Stimulated activated CD8-positive, alpha-beta memory T cell treated with anti-CD3 and anti-CD28 coated beads, Interleukin-15, amount 100 ng/mL, for 4 hours (primary cell): Measurements from ENCODE around the gene C5orf22.
"Not testable (repeated sequence)": the region's sequence is repeated elsewhere in the genome, so short reads cannot be mapped to it uniquely, and the experiment has no call there.

ENCODE experiments used
- DNase-seq, 2 donors: peaks; one replicate each; pipeline ENCODE4 v3.0.0-alpha.2; 2020; ENCODE audit warnings: low read depth in 2 of 2

Gene C5orf22

GRCh38 chr5:31531888-31532547, at the start of gene C5orf22, which contains the start of gene DROSHA:
TSS of gene C5orf22 (plus strand) at chr5:31532301. CDS start at chr5:31532393, 92 bp downstream.
TSS of gene DROSHA (minus strand) at chr5:31532093. CDS start at chr5:31529059, 3,034 bp downstream.
- DNase-seq = peak; percentile 79 to 84

GRCh38 chr5:31485376-31486207, 46.5 kb upstream of the C5orf22 start:
- no peak for DNase-seq

GRCh38 chr5:31486441-31486840, 45.7 kb upstream of the C5orf22 start:
- DNase-seq = no peak

GRCh38 chr5:31487506-31487905, 44.6 kb upstream of the C5orf22 start:
- DNase-seq = no peak

- no peak for DNase-seq
Observed at GRCh38 chr5:31492869-31493268, 39.2 kb upstream of the C5orf22 start.

GRCh38 chr5:31495336-31495735, 36.8 kb upstream of the C5orf22 start:
- DNase-seq = no peak

GRCh38 chr5:31496301-31496700, 35.8 kb upstream of the C5orf22 start:
- DNase-seq = no peak

GRCh38 chr5:31496891-31497290, 35.2 kb upstream of the C5orf22 start:
- no peak for DNase-seq

GRCh38 chr5:31500256-31500655, 31.8 kb upstream of the C5orf22 start:
- DNase-seq = no peak

- no peak for DNase-seq
Observed at GRCh38 chr5:31502506-31502905, 29.6 kb upstream of the C5orf22 start.

GRCh38 chr5:31504529-31504928, 27.6 kb upstream of the C5orf22 start:
- DNase-seq = no peak

GRCh38 chr5:31511305-31511704, 20.8 kb upstream of the C5orf22 start:
- no peak for DNase-seq

- no peak for DNase-seq
Observed at GRCh38 chr5:31516802-31517201, 15.3 kb upstream of the C5orf22 start.

- DNase-seq = no peak
Observed at GRCh38 chr5:31523041-31523440, 9.1 kb upstream of the C5orf22 start.

GRCh38 chr5:31530541-31531265, 1.4 kb upstream of the C5orf22 start:
- DNase-seq = no peak

- no peak for DNase-seq
Observed at GRCh38 chr5:31531543-31531887, 586 bp upstream of the C5orf22 start.

GRCh38 chr5:31534527-31535046, 2.5 kb downstream of the C5orf22 start:
- DNase-seq = no peak

GRCh38 chr5:31536873-31537272, 4.8 kb downstream of the C5orf22 start:
- DNase-seq = no peak

- no peak for DNase-seq
Observed at GRCh38 chr5:31537349-31537748, 5.2 kb downstream of the C5orf22 start.

GRCh38 chr5:31537851-31538250, 5.8 kb downstream of the C5orf22 start:
- DNase-seq = no peak

- not testable (repeated sequence) for DNase-seq
Observed at GRCh38 chr5:31549114-31549513, 17.0 kb downstream of the C5orf22 start.

GRCh38 chr5:31551878-31552277, 19.8 kb downstream of the C5orf22 start:
- no peak for DNase-seq
